Epithelial cell of proximal tubule (primary cell): ENCODE measurements around the gene KCMF1. TPM values are rescaled to one million over a fixed set of nuclear protein-coding genes. Genes with fewer than 3 reads are reported as not detected.

ENCODE experiments used
- DNase-seq: peaks from one replicate; pipeline ENCODE4 v3.0.0-alpha.2; 2011; ENCODE audit warnings: low read depth
- H3K4me3 ChIP-seq: 2 replicates; pipeline ENCODE4 v1.5.1; 2011; ENCODE audit warnings: low read depth, mild to moderate bottlenecking, low read length
- CTCF ChIP-seq: conservative IDR thresholded peaks from 2 replicates; pipeline ENCODE4 v1.5.1; 2012; ENCODE audit warnings: low read depth, mild to moderate bottlenecking, low read length
- total RNA-seq: library from RNA; depleted of rRNA; stranded (reverse); fragments of >200 nt; gene quantifications from 2 replicates; pipeline ENCODE4 v1.2.3, GENCODE V29; 2015

Gene KCMF1
- total RNA-seq, 1 donor from 2014 or later = 43.0 TPM

GRCh38 chr2:84970210-84970867 is 622 bp upstream of the KCMF1 start:
- peak overlapping the region; percentile 78 for H3K4me3 ChIP-seq
- no peak for TF ChIP-seq CTCF
- no peak for DNase-seq

GRCh38 chr2:84971510-84972206 is 697 bp downstream of the KCMF1 start:
- no peak for DNase-seq
- no peak for TF ChIP-seq CTCF
- H3K4me3 ChIP-seq = peak overlapping the region; percentile 66

- TF ChIP-seq CTCF = no peak
- H3K4me3 ChIP-seq = peak overlapping the region; percentile 66
- DNase-seq = no peak
These were observed 1.3 kb downstream of the KCMF1 start for GRCh38 chr2:84972207-84972783.

GRCh38 chr2:84972932-84973331 is 2.0 kb downstream of the KCMF1 start:
- no peak for DNase-seq
- H3K4me3 ChIP-seq = peak overlapping the region; percentile 66
- TF ChIP-seq CTCF = no peak

GRCh38 chr2:84980263-84980983 is 9.5 kb downstream of the KCMF1 start:
- no peak for DNase-seq
- TF ChIP-seq CTCF = no peak

GRCh38 chr2:84986018-84986417 is 15.1 kb downstream of the KCMF1 start:
- no peak for TF ChIP-seq CTCF
- H3K4me3 ChIP-seq = no peak overlapping the region
- DNase-seq = no peak

More at GRCh38 chr2:84980263-84980983, 9.5 kb downstream of the KCMF1 start:
- no peak overlapping the region for H3K4me3 ChIP-seq
